ENCODE results near the gene SLC25A19.

DNA sequence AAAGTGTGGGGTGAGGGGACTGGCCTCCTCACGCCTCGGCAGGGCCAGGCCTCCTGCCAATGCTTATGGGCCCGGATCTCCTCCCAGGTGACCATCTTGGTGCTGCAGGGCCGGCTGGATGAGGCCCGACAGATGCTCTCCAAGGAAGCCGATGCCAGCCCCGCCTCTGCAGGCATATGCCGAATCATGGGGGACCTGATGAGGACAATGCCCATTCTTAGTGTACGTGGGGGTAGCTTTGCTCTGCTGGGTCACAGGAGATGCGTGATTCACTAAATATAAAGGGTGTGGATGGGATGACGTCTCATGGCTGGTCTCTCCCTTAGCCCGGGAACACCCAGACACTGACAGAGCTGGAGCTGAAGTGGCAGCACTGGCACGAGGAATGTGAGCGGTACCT lies 64.2 kb downstream of the SLC25A19 start:
- TF ChIP-seq CTCF (IDR thresholded peaks at IDR 0.05) = no peak
- TF ChIP-seq ZFX (IDR thresholded peaks at IDR 0.05; ENCODE audit: borderline replicate concordance) = no peak
